OCI-LY1 (cell line): ENCODE measurements around the gene ADAMTS10.
"Not testable (repeated sequence)": the region's sequence is repeated elsewhere in the genome, so short reads cannot be mapped to it uniquely, and the experiment has no call there.

Experiments used
- EZH2 ChIP-seq: fragments of 200-600 bp; sonication (generic), shearing (Covaris generic); IDR thresholded peaks from 2 replicates; pipeline ENCODE4 v1.8.0; 2017; ENCODE audit warnings: borderline replicate concordance, mixed run types, mild to moderate bottlenecking, antibody characterized with exemption, low read length, moderate library complexity, mixed read lengths
- TF ChIP-seq, protein P1 (sequence below): fragments of 200-600 bp; sonication (generic), shearing (Covaris generic); IDR thresholded peaks from 2 replicates; pipeline ENCODE4 v1.5.1; 2017; ENCODE audit warnings: mild to moderate bottlenecking, antibody characterized with exemption, low read length, moderate library complexity, mixed read lengths

DNA sequence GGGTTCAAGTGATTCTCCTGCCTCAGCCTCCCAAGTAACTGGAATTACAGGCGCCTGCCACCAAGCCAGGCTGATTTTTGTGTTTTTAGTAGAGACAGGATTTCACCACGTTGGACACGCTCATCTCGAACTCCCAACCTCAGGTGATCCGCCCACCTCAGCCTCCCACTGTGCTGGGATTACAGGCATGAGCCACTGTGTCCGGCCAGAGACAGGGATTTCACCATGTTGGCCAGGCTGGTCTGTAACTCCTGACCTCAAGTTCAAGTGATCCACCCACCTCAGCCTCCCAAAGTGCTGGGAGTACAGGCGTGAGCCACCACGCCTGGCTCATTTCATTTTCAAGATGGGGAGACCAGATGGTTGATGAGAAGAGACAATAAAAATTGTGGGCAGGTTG lies 45.6 kb downstream of the ADAMTS10 start:
- TF ChIP-seq, protein P1, sequence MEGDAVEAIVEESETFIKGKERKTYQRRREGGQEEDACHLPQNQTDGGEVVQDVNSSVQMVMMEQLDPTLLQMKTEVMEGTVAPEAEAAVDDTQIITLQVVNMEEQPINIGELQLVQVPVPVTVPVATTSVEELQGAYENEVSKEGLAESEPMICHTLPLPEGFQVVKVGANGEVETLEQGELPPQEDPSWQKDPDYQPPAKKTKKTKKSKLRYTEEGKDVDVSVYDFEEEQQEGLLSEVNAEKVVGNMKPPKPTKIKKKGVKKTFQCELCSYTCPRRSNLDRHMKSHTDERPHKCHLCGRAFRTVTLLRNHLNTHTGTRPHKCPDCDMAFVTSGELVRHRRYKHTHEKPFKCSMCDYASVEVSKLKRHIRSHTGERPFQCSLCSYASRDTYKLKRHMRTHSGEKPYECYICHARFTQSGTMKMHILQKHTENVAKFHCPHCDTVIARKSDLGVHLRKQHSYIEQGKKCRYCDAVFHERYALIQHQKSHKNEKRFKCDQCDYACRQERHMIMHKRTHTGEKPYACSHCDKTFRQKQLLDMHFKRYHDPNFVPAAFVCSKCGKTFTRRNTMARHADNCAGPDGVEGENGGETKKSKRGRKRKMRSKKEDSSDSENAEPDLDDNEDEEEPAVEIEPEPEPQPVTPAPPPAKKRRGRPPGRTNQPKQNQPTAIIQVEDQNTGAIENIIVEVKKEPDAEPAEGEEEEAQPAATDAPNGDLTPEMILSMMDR: not testable (repeated sequence)
- not testable (repeated sequence) for TF ChIP-seq EZH2
